GM21381 (cell line): ENCODE results near the gene ZNF70.

ENCODE experiments used
- ATAC-seq: cut with Tn5 transposase; IDR thresholded peaks from one replicate; pipeline ENCODE4 v1.9.1; 2021; ENCODE audit warnings: mild to moderate bottlenecking, moderate library complexity; ENCODE audit not compliant: unreplicated experiment

ZNF70 gene

DNA sequence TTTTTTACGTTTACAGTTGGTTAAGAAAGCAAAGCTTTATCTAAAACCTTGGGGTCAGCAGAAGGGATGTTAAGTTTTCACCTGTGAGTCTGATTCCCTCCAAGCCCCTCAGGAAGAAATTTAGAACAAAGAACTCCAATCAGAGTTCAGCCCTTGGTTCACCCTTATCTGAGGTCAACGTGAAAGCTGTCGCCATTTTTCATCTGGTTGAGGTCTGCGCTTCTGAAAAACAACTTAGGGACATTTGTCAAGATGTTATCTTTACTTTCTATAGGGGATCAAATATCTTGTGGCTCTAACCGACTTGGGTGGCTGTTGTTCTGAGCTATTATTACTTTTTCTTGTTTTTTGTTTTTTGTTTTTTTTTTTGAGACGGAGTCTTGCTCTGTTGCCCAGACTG is 30.1 kb downstream of the ZNF70 start:
- no peak for ATAC-seq

- ATAC-seq, result no peak
Measured at GRCh38 chr22:23718371-23719165, 32.3 kb downstream of the ZNF70 start.

- peak; percentile 87 for ATAC-seq
Measured at GRCh38 chr22:23716811-23717801, 33.8 kb downstream of the ZNF70 start.

GRCh38 chr22:23715806-23716375 is 35.0 kb downstream of the ZNF70 start:
- no peak for ATAC-seq

- ATAC-seq, result no peak
Measured at GRCh38 chr22:23714596-23715578, 36.0 kb downstream of the ZNF70 start.

DNA sequence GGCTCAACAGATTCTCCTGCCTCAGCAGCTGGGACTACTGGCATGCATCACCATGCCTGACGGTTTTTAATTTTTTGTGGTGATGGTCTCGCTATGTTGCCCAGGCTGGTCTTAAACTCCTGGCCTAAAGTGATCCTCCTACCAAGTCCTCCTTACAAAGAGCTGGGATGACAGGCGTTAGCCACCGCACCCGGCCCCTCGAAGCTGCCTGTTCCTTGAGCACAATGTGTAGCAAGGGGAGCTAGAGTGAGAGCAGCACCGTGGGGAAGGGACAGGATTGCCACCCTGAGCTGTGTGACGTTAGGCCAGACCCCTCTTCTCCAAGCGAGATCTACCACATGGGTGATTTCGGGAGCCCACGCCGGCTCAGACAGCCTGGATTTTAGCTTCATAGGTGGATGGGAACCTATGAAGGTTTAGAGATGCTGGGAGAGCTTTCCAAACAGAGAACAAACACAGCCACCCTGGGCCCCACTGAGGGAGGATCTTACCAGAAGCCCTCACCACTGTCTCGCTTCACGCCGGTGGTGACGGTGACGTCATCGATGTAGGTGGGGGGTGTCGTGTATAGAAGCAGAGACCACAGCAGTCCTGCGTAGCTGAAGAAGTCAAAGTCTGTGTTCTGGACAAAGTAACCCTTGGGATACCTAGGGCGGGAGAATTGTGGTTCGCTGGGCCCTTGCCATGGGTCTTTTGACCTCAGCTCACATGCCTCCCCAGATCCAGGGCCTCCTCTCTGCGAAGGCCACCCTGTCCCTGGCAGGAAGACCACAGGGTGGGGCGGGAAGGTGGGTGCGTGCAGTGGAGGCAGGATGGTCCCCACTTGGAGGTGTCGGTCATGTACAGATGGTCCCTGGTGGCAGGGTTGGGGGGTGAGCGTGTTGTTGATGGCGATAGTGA is 37.0 kb downstream of the ZNF70 start:
- ATAC-seq, result no peak

- ATAC-seq, result no peak
Measured at GRCh38 chr22:23712256-23712655, 38.7 kb downstream of the ZNF70 start.

DNA sequence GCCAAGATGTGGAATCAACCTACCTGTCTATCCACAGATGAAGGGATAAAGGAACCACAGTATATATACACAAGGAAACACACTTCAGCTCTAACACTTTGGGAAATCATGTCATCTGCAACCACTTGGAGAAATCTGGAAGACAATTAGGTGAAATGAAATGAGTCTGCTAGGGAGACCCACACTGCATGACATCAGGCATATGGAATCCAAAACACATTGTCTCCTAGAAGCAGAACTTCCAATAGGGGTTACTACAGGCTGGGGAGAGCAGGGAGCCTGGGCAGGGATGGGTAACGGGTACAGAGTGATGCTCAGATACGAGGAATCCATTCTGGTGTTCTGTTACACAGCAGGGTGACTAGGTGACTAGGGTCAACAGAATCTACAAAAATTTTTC is 41.8 kb downstream of the ZNF70 start:
- ATAC-seq, result no peak

- no peak for ATAC-seq
Measured at GRCh38 chr22:23708270-23708669, 42.6 kb downstream of the ZNF70 start.

DNA sequence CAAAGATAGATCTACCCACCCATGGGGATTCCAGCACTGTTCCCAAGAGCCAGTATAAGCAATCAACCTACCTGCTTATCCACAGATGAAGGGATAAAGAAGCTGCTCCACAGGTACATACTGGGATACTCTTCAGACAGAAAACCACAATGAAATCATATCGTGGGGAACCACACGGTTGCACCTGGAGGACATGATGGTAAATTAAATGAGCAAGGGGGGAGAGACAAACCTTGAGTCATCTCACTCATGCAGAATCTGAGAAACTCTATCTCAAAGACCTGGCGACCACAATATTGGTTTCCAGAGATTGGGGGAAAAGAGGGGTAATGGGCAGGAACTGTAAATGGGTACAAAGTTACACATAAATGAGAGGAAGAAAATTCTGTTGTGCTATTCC is 45.6 kb downstream of the ZNF70 start:
- no peak for ATAC-seq

DNA sequence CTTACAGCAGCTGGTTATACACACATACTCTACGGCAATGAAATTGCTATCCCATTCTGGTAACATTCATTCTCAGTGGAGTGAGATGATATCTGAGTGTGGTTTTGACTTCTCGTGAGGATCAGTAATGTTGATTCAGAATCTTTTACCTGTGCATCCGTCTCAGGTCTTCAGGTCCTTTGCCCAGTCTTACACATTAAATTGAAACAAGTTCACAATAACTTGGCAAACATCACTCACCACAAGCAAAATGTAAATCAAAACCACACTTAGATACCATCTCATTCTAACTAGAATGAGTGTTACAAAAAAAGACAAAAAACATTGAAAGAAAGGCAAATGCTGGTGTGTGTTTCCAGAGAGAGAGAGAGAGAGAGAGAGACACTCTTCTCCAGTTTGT is 46.1 kb downstream of the ZNF70 start:
- ATAC-seq, result no peak

DNA sequence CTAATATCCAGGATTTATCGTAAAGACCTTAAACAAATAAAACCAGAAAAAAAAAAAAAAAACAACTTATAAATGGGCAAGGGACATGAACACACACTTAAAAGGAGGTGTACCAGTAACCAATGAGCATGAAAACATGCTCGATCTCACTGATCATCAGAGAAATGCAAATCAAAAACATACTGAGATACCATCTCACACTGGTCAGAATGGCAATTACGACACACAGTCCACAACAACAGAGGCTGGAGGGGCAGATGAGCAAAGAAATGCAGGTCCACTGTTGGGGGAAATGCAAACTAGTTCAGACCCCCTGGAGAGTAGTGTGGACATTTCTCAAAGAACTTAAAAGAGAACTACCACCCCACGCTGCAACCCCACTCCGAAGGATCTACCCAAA is 46.9 kb downstream of the ZNF70 start:
- ATAC-seq, result no peak

- no peak for ATAC-seq
Measured at GRCh38 chr22:23700706-23701105, 50.2 kb downstream of the ZNF70 start.

DNA sequence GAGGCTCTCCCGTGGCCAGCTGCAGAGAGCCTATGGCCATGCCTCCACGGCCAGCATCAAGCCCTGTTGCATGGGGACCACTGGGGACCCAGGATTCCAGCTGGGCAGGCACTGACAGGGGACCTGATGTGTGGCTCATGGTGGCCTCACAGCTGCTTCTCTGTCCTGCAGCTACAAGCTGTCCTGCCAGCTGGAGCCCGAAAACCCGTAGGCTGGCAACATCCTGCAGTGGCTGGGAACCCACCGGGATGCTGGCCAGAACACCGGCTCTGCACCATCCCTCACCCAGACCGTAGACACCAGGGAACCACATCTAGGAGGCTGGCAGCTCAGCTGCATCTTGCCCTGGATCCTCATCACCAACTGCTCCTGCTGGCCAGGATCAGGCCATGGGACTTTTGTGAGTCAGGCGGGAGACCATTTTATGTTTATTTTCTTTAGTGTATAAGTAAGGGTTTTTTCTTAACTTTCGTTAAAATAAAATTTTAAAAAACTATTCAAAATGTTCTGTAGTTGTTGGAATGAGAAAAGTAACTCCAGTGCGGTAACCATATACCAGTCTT is 52.2 kb downstream of the ZNF70 start:
- ATAC-seq, result no peak

GRCh38 chr22:23698094-23698493 is 52.8 kb downstream of the ZNF70 start:
- ATAC-seq, result no peak

GRCh38 chr22:23697031-23697970 is 53.6 kb downstream of the ZNF70 start:
- ATAC-seq, result no peak

DNA sequence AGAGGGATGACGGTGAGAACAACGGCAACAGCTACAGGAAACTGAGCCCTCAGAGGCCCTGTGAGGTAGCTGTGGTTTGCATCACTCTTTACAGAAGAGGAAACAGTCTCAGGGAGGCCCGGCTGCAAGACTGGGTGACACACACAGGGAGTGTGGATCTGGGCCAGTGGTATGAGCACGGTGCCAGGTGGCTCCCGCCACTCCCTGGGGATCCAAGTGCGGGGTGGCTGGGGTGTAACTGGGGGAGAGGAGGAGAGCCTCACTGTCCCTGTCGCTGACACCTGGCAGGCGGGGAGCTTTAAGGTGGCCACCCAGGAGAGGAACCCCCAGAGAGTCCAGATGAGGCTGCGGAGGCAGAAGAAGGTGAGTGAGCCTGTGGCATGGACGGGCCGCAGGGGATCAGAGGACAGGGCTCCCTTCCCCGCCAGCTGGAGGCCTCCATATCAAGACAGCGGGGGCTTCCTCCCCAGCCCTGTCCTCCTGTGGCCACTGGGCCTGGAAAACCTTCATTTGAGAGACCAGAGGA is 54.5 kb downstream of the ZNF70 start:
- ATAC-seq, result peak; percentile 66
